Left kidney (tissue), 2 donors: ENCODE measurements around the gene PROCA1. TPM values are rescaled to one million over a fixed set of nuclear protein-coding genes. Genes with fewer than 3 reads are reported as not detected.
A peak's percentile ranks its signal among the peaks of the same experiment; 100 is the strongest.
"Not testable (repeated sequence)": the region's sequence is repeated elsewhere in the genome, so short reads cannot be mapped to it uniquely, and the experiment has no call there.

Experiments
- DNase-seq: peaks from one replicate; pipeline ENCODE4 v3.0.0-alpha.2; 2013
- polyA plus RNA-seq: library from polyadenylated mRNA; unstranded; fragments of 120-200 nt; gene quantifications from one replicate; pipeline ENCODE4 v1.2.1, GENCODE V29; 2013; ENCODE audit not compliant: insufficient read length

The PROCA1 gene
- polyA plus RNA-seq, 1 donor: 10.4 TPM

GRCh38 chr17:28669918-28670317 lies 41.8 kb downstream of the PROCA1 start:
- DNase-seq: no peak

GRCh38 chr17:28667870-28668269 lies 43.8 kb downstream of the PROCA1 start:
- DNase-seq: no peak

GRCh38 chr17:28665994-28666393 lies 45.7 kb downstream of the PROCA1 start:
- no peak for DNase-seq

- no peak for DNase-seq
Observed at GRCh38 chr17:28663723-28664122, 48.0 kb downstream of the PROCA1 start.

GRCh38 chr17:28662527-28662829 lies 49.2 kb downstream of the PROCA1 start:
- DNase-seq: no peak

GRCh38 chr17:28661635-28662526 lies 49.8 kb downstream of the PROCA1 start, which contains the start of the genes SDF2 and SUPT6H:
SDF2 (minus strand) TSS chr17:28661906; CDS start chr17:28661876, 30 bp downstream.
SUPT6H (plus strand) TSS chr17:28662205; CDS start chr17:28673402, 11,197 bp downstream.
- peak; percentile 93 for DNase-seq

GRCh38 chr17:28659497-28659881 lies 52.2 kb downstream of the PROCA1 start:
- not testable (repeated sequence) for DNase-seq

- not testable (repeated sequence) for DNase-seq
Observed at GRCh38 chr17:28658766-28659496, 52.8 kb downstream of the PROCA1 start.

- not testable (repeated sequence) for DNase-seq
Observed at GRCh38 chr17:28658342-28658741, 53.3 kb downstream of the PROCA1 start.

- DNase-seq: no peak
Observed at GRCh38 chr17:28657756-28658155, 53.9 kb downstream of the PROCA1 start.

- DNase-seq: no peak
Observed at GRCh38 chr17:28655160-28655559, 56.5 kb downstream of the PROCA1 start.

Other genes with a start within 250 kb of the PROCA1 start
- gene SLC13A2, start 238.2 kb downstream of the PROCA1 start, polyA plus RNA-seq: 15.2 TPM
- gene FOXN1, start 205.5 kb downstream of the PROCA1 start, polyA plus RNA-seq: 0.55 TPM
- 56.8 TPM for gene UNC119, start 159.3 kb downstream of the PROCA1 start, polyA plus RNA-seq
- gene PIGS, start 140.4 kb downstream of the PROCA1 start, polyA plus RNA-seq: 101 TPM
- 24.6 TPM for gene ALDOC, start 135.0 kb downstream of the PROCA1 start, polyA plus RNA-seq
- gene SPAG5, start 112.9 kb downstream of the PROCA1 start, polyA plus RNA-seq: 88.8 TPM
- 30.4 TPM for gene RSKR, start 97.7 kb downstream of the PROCA1 start, polyA plus RNA-seq
- 119 TPM for gene BLTP2, start 66.7 kb downstream of the PROCA1 start, polyA plus RNA-seq
- 76.6 TPM for gene SDF2, start 50.0 kb downstream of the PROCA1 start, polyA plus RNA-seq
- gene SUPT6H, start 49.7 kb downstream of the PROCA1 start, polyA plus RNA-seq: 80.6 TPM
- gene RAB34, start 6.0 kb upstream of the PROCA1 start, polyA plus RNA-seq: 181 TPM
- 871 TPM for gene RPL23A, start 8.1 kb upstream of the PROCA1 start, polyA plus RNA-seq
- 13.6 TPM for gene TLCD1, start 14.3 kb upstream of the PROCA1 start, polyA plus RNA-seq
- gene NEK8, start 16.9 kb upstream of the PROCA1 start, polyA plus RNA-seq: 11.2 TPM
- 108 TPM for gene TRAF4, start 32.1 kb upstream of the PROCA1 start, polyA plus RNA-seq
- gene FAM222B, start 130.9 kb upstream of the PROCA1 start, polyA plus RNA-seq: 20.6 TPM
- 77.1 TPM for gene ERAL1, start 143.1 kb upstream of the PROCA1 start, polyA plus RNA-seq
- gene FLOT2, start 185.8 kb upstream of the PROCA1 start, polyA plus RNA-seq: 78.5 TPM
- 12.7 TPM for gene DHRS13, start 191.2 kb upstream of the PROCA1 start, polyA plus RNA-seq
- gene PHF12, start 239.6 kb upstream of the PROCA1 start, polyA plus RNA-seq: 57.6 TPM